Thoracic aorta (tissue), 2 donors: ENCODE measurements around the gene BRSK1. TPM values are rescaled to one million over a fixed set of nuclear protein-coding genes. Genes with fewer than 3 reads are reported as not detected.
A peak's percentile ranks its signal among the peaks of the same experiment; 100 is the strongest.

ENCODE experiments used
- ATAC-seq: fragments of 150-250 bp; one replicate; pipeline ENCODE4 v1.8.0; 2017; ENCODE audit warnings: low read depth; ENCODE audit not compliant: insufficient number of reproducible peaks, low FRiP score
- DNase-seq: peaks from one replicate; pipeline ENCODE4 v3.0.0-alpha.2; 2020; ENCODE audit warnings: low spot score
- H3K27ac ChIP-seq, 2 donors: fragments of 200-600 bp; sonication (generic); 1 replicate in 1 of 2; 2 replicates in 1 of 2; pipeline ENCODE4 v1.5.1; 2016; ENCODE audit warnings: mild to moderate bottlenecking in 2 of 2, moderate library complexity in 2 of 2
- H3K27me3 ChIP-seq: fragments of 200-600 bp; sonication (generic); replicated peaks from 2 replicates; pipeline ENCODE4 v1.6.0; 2016; ENCODE audit warnings: mild to moderate bottlenecking; ENCODE audit not compliant: insufficient read depth
- H3K36me3 ChIP-seq: fragments of 200-600 bp; sonication (generic); one replicate; pipeline ENCODE4 v1.5.1; 2016
- H3K4me1 ChIP-seq, 2 donors: fragments of 200-600 bp; sonication (generic); 1 replicate in 1 of 2; 2 replicates in 1 of 2; pipeline versions ENCODE4 v1.5.1 to v1.6.0; 2016; ENCODE audit warnings: low read depth in 2 of 2, mild to moderate bottlenecking in 1 of 2; ENCODE audit not compliant: control insufficient read depth in 1 of 2
- H3K4me3 ChIP-seq: fragments of 200-600 bp; sonication (generic); 2 replicates; pipeline ENCODE4 v1.5.1; 2016; ENCODE audit warnings: mild to moderate bottlenecking
- H3K9me3 ChIP-seq: fragments of 200-600 bp; sonication (generic); 2 replicates; pipeline ENCODE4 v1.5.1; 2016
- total RNA-seq, 2 donors: library from RNA; depleted of rRNA; stranded (reverse); fragments of >200 nt; gene quantifications; one replicate each; pipeline versions ENCODE4 v1.1.0 to v1.2.3, GENCODE V29; 2016
- TF ChIP-seq, protein P1 (sequence below): fragments of 200-600 bp; sonication (generic); IDR thresholded peaks from one replicate; pipeline ENCODE4 v1.5.1; 2019; ENCODE audit warnings: antibody characterized with exemption

The BRSK1 gene
- total RNA-seq, 2 donors from 2014 or later: 10.8 to 16.7 TPM

DNA sequence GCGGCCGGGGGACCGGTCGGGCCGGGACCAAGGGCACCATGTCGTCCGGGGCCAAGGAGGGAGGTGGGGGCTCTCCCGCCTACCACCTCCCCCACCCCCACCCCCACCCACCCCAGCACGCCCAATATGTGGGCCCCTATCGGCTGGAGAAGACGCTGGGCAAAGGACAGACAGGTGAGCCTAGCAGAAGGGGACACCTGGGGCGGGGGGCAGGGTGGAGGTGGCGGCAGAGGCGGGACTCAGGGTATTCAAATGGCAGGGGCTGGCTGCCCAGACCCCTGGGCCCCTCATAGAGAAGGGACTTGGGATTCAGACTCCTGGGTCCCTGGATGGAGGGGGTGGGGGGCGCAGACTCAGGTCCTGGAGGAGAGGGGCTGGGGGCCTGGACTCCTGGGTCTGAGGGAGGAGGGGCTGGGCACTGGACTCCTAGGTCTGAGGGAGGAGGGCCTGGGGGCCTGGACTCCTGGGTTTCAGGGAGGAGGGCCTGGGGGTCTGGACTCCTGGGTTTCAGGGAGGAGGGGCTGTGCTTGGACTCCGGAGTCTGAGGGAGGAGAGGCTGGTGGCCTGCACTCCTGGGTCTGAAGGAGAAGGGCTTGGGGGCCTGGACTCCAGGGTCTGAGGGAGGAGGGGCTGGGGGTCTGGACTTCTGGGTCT lies 735 bp downstream of the BRSK1 start:
- Histone ChIP-seq H3K4me3 (peak overlapping the region; percentile 80), H3K36me3 (no peaks in the 10 kb centered on the region), H3K27ac (peak overlapping the region; percentile 72 to 76), H3K4me1 (peaks cover 12 to 20% of the 10 kb centered on the region in 2 donors), H3K9me3 (no peaks in the 10 kb centered on the region), H3K27me3 (no peaks in the 10 kb centered on the region)
- TF ChIP-seq, protein P1, sequence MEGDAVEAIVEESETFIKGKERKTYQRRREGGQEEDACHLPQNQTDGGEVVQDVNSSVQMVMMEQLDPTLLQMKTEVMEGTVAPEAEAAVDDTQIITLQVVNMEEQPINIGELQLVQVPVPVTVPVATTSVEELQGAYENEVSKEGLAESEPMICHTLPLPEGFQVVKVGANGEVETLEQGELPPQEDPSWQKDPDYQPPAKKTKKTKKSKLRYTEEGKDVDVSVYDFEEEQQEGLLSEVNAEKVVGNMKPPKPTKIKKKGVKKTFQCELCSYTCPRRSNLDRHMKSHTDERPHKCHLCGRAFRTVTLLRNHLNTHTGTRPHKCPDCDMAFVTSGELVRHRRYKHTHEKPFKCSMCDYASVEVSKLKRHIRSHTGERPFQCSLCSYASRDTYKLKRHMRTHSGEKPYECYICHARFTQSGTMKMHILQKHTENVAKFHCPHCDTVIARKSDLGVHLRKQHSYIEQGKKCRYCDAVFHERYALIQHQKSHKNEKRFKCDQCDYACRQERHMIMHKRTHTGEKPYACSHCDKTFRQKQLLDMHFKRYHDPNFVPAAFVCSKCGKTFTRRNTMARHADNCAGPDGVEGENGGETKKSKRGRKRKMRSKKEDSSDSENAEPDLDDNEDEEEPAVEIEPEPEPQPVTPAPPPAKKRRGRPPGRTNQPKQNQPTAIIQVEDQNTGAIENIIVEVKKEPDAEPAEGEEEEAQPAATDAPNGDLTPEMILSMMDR: no peak
- ATAC-seq (no peak), DNase-seq (no peak)

DNA sequence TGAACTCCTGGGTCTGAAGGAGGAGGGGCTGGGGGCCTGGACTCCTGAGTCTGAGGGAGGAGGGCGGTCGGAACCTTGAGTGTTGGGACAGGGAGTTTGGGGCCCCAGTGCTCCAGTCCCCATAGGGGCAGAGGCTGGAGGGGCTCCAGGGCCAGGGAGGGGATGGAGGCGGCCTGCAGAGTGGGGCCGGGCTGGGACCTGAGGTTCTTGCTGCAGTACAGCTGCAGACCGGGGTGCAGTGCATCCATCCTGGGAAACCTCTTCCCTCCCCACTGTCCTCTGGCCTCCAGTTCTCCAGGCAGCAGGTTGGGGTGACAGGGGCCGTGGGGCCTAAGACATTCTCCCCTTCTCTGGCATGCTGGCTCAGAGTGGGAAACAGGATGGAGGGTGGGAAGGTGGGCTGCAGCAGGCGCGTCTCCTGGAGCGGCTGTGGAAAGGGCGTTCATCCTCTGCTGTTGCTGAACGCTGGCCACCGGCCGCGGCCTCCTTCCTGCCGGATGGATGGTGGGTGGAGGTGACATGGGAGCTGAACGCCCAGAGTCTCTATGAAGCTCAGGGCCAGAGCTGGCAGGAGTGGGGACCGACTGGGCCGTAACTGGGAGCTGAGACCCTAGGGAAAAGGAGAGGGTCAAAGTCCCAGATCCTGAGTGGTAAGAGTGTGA lies 1.6 kb downstream of the BRSK1 start:
- Histone ChIP-seq H3K27me3 (no peaks in the 10 kb centered on the region), H3K9me3 (no peaks in the 10 kb centered on the region), H3K4me1 (peaks cover 12 to 18% of the 10 kb centered on the region in 2 donors), H3K36me3 (no peaks in the 10 kb centered on the region), H3K27ac (peak overlapping the region; percentile 72 to 76), H3K4me3 (peak overlapping the region; percentile 80)
- ATAC-seq (no peak), DNase-seq (no peak)
- TF ChIP-seq, protein P1: no peak

DNA sequence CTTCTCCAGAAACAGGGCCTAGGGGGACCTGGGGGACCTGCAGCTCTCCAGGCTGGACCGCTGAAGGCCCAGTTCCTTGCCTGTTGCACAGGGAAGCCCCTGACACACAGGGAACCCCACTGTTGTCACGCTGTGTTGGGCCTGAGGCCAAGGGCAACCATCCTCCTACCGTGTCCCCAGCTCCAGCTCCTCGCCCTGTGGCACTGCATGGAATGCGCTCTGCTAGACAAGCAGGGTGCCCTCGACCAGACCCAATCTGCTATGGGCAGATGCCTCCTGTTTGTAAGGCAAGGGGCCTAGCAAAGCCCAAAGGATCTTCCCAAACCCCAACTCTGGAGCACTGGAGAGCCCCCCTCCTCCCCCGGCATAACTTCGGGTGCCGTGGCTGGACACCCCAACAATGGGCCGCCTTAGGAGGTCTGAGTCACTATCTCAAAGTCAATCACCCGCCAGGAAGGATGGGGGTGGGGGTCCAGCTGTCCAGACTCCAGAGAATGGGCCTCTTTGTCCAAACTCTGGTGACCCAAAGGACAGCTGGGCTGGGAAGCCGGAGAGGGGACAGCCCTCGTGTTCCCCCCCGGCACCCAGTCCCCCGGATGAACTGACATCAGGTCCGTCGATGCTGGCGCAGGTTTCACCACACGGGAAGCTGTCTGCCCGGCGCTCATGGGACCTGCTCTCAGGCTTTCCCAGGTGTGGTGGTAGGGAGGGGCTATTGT lies 3.7 kb downstream of the BRSK1 start:
- peaks cover 8 to 12% of the 10 kb centered on the region in 2 donors for H3K4me1 ChIP-seq
- no peak overlapping the region for H3K27ac ChIP-seq
- ATAC-seq: no peak
- H3K27me3 ChIP-seq: no peaks in the 10 kb centered on the region
- no peak overlapping the region for H3K4me3 ChIP-seq
- TF ChIP-seq, protein P1: no peak
- no peaks in the 10 kb centered on the region for H3K9me3 ChIP-seq
- DNase-seq: no peak
- no peaks in the 10 kb centered on the region for H3K36me3 ChIP-seq

DNA sequence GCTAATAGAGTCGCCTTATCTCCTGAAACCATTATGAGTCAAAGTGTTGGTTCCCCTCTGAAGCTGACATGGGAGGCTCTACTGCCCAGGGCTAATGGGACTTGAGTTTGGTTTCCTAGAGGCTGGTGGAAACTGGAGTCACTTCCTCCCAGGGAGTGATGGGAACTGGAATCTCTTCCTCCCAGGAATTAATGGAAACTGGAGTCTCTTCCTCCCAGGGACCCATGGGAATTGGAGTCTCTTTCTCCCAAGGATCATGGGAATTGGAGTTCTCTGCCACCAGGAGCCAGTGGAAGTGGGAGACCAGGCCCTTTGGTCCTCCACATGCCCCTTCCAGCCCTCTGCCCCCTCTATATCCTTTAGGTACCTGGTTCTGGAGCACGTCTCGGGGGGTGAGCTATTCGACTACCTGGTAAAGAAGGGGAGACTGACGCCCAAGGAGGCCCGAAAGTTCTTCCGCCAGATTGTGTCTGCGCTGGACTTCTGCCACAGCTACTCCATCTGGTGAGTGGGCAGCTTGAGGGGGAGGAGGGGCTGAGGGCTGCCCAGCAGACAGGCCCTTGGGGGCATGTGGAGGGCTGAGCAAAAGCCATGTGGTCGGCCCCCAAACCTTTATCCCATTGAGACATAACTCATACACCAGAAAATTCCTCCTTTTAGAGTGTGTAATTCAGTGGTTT lies 5.5 kb downstream of the BRSK1 start:
- no peaks in the 10 kb centered on the region for H3K9me3 ChIP-seq
- no peak for DNase-seq
- ATAC-seq: no peak

More for the DNA sequence above, 5.5 kb downstream of the BRSK1 start:
- Histone ChIP-seq H3K4me1 (peaks cover 8 to 12% of the 10 kb centered on the region in 2 donors), H3K27me3 (no peaks in the 10 kb centered on the region), H3K27ac (no peak overlapping the region), H3K36me3 (peaks cover 2% of the 10 kb centered on the region), H3K4me3 (no peak overlapping the region)
- TF ChIP-seq, protein P1: no peak
